ENCODE measurements around the gene DYRK1A.

DNA sequence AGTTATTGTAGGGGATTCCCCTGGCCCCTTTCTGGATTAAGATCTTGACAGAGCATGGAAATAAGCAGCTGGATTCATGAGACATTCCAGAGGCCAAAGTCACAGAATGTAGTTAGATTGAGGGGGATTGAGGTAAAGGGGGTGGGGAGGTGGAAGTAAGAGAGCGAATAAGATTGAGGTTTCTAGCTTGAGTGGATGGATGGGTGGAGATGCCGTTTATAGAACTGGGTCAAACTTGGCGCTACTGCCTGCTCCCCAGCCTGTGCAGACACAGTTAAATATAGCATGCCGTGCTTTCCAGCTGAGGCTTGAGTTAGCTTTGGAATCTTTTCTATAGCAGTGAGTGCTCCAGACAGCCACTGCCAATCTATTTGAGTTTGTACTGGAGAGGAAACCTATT, 85.7 kb downstream of the DYRK1A start:
- TF ChIP-seq, protein P1, sequence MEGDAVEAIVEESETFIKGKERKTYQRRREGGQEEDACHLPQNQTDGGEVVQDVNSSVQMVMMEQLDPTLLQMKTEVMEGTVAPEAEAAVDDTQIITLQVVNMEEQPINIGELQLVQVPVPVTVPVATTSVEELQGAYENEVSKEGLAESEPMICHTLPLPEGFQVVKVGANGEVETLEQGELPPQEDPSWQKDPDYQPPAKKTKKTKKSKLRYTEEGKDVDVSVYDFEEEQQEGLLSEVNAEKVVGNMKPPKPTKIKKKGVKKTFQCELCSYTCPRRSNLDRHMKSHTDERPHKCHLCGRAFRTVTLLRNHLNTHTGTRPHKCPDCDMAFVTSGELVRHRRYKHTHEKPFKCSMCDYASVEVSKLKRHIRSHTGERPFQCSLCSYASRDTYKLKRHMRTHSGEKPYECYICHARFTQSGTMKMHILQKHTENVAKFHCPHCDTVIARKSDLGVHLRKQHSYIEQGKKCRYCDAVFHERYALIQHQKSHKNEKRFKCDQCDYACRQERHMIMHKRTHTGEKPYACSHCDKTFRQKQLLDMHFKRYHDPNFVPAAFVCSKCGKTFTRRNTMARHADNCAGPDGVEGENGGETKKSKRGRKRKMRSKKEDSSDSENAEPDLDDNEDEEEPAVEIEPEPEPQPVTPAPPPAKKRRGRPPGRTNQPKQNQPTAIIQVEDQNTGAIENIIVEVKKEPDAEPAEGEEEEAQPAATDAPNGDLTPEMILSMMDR (IDR thresholded peaks at IDR 0.05) = no peak
- no peak for TF ChIP-seq POLR2A (IDR thresholded peaks at IDR 0.05)

Data from uterus (tissue), 2 donors.